Anterior cingulate cortex (tissue), 58 donors: Measurements from ENCODE around the gene ORM1.
"Not testable (repeated sequence)": the region's sequence is repeated elsewhere in the genome, so short reads cannot be mapped to it uniquely, and the experiment has no call there.

Experiments
- DNase-seq, 58 donors: peaks; one replicate each; lab custom pipeline; 2025; lab: John Stamatoyannopoulos, UW

The ORM1 gene

DNA sequence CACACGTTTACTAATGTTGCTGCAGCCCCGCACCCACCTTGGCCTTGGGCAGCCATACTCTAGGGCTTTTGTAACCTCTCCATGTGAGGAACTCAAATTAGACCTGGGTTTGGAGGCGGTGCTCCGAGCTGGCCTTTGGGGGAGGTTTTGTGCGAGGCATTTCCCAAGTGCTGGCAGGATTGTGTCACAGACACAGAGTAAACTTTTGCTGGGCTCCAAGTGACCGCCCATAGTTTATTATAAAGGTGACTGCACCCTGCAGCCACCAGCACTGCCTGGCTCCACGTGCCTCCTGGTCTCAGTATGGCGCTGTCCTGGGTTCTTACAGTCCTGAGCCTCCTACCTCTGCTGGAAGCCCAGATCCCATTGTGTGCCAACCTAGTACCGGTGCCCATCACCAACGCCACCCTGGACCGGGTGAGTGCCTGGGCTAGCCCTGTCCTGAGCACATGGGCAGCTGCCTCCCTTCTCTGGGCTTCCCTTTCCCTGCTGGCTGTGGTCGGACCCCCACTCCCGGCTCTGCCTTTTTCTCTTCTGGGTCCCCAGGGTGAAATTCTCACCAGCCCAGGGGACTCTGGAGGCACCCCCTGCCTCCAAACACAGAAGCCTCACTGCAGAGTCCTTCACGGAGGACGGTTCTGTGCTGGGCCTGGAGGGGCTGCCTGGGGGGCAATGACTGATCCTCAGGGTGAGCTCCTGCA is at the start of gene ORM1:
ORM1 (plus strand) TSS at position 268 of the 701 bp plus-strand sequence; CDS start at position 304, 36 bp downstream.
- DNase-seq = not testable (repeated sequence)

DNA sequence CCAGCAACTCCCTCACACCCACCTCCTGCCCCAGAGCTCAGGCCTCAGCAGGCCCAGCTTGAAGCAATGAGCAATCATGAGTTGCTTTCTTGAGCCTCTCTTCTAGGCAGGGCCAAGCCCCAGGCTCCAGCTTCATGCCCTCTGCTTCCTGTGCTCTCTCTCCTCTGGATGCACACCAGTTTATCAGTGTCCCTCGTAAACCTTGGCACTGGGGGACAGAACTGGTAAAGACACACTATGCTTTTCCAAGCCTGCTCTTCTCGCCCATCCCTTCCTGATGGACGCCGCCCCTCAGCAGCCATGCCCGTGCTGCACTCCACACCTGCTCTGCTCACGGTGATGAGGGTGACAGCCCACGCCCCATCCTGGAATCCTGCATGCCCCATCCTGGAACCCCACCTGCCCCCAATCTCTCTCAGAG is 49.4 kb upstream of the ORM1 start:
- DNase-seq = no peak

GRCh38 chr9:114274217-114274616 is 48.7 kb upstream of the ORM1 start:
- no peak for DNase-seq

GRCh38 chr9:114275246-114276004 is 47.5 kb upstream of the ORM1 start:
- DNase-seq = no peak

GRCh38 chr9:114276908-114277821 is 45.7 kb upstream of the ORM1 start:
- no peak for DNase-seq

DNA sequence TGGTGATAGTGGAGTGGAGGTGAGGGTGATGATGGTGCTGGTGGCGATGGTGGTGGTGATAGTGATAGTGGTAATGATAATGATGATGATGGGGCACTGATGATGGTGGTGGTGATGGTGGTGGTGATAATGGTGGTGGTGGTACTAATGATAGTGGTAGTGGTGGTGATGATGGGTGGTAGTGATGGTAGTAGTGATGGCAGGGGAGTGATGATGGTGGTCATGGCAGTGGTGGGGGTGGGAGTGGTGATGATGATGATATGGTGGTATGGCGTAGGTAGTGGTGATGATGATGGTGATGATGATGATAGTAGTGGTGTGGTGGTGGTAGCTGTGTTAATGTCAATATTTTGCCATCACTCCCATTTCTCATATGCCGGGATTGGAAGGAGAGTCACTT is 44.5 kb upstream of the ORM1 start:
- DNase-seq = no peak

- DNase-seq = no peak
Observed at GRCh38 chr9:114278881-114279570, 43.9 kb upstream of the ORM1 start.

GRCh38 chr9:114279693-114280092 is 43.2 kb upstream of the ORM1 start:
- DNase-seq = no peak

DNA sequence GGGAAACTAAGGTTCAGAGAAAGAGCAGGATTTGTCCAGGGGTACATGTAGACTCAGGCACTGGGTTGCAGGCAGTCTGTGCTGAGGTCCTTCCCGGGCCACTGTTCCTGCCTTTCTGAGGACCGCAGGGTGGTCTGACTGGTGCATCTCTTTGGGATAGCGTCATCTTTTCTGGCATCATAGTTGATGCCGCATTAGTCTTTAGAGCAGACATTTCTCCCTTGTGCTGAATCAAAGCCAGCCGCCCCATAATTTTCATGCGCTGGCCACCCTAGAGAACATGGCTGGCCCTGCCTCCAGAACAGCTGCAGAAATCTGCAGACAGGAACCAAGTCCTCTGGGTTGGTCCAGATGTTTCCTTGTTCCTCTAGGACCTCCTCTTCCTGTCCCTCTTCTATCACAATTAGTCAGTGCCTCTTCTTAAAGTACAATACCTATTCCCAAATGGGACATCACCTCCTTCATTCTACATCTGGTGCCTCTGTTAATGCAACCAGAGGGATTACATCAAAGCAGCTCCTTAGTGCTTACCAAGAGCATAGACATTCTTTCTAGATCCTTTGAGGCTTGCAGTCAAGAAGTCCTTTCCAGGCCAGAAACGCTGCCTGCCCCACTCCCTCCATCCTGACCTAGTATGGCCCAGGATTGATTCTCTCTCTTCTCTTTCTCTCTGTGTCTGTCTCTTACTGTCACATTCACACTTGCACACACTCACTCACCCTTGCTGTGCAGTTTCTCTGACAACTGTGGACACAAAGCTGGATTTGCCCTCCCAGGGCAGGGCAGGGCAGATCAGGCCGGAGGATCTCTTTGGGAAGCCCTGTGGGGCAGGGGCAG is 42.0 kb upstream of the ORM1 start:
- DNase-seq = no peak

DNA sequence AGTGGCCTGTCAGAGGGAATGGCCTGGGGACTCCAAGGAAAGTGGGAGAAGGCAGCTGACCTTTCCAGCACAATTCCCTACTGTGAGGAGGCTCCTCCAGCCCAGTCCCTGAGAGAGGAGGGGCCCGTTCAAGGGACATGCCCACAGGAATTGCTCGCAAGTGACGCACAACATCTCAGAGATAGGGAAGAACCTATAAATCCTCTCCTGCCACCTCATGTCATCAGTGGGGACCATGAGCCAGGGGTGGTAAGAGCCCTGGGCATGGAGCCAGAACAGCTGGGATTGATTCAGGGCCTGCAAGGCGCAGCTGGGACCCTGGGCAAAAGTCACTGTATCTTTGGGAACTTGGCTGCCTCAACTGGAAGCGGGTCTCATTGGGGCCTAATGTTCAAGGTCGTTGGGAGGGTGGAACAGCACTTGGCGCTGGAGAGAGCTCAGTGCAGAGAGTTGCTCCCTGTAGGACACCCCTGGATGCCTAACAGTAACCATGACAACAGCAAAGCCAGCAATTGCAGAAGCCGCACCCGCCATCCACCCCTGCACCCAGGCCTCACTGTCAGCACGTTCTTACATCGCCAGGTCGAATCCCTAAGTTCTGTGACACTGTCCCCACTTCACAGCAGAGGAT is 41.3 kb upstream of the ORM1 start:
- no peak for DNase-seq

- DNase-seq = no peak
Observed at GRCh38 chr9:114282104-114282485, 40.8 kb upstream of the ORM1 start.

- no peak for DNase-seq
Observed at GRCh38 chr9:114282507-114282906, 40.4 kb upstream of the ORM1 start.

DNA sequence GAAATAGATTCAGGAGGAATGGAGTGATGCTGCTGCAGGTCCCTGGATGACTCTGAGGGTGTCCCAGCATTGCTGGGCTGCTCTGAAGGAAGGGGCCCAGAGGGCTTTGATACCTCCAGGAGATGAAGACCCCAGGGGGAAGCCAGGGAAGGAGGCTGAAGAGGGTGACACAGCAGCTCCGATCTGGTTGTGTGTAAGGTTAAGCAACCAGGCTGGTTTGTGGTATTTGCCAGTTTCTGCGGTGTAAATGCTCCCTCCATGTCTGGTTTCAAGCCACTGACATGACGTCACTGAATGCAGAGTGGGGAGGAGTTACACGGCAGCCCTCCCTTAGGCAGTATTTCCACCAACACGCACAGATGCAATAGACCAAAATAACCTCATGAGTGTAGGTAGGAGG is 40.0 kb upstream of the ORM1 start:
- peak in 9 of 58 donors; percentile 10 to 27 (median 18) for DNase-seq

DNA sequence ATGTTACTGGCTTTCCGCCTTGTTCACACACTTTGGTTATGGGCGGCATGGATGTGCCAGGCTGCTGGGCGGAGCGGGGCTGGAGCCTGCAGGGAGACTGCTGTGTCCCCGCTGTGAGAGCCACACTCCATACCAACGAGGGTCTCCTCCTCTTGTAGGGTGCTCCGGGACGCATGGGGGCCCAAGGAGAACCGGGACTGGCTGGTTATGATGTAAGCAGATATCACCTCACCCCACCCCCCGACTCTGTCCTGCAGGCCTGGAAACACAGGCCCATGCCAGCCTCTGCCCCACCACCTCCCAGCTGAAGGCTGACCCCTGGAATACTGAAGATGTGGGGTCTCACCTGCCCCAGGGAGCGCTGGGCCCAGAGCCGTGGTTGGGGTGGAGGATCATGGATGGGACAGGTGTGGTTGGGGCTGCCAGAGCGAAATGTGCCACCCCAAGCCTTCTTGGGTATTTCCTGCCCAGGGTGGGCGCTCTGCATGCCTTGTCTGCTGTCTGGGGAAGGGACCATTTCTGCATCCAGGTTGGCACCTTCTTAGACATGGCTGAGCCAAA is 39.3 kb upstream of the ORM1 start:
- DNase-seq = no peak

GRCh38 chr9:114284316-114285060 is 38.4 kb upstream of the ORM1 start:
- DNase-seq = no peak

DNA sequence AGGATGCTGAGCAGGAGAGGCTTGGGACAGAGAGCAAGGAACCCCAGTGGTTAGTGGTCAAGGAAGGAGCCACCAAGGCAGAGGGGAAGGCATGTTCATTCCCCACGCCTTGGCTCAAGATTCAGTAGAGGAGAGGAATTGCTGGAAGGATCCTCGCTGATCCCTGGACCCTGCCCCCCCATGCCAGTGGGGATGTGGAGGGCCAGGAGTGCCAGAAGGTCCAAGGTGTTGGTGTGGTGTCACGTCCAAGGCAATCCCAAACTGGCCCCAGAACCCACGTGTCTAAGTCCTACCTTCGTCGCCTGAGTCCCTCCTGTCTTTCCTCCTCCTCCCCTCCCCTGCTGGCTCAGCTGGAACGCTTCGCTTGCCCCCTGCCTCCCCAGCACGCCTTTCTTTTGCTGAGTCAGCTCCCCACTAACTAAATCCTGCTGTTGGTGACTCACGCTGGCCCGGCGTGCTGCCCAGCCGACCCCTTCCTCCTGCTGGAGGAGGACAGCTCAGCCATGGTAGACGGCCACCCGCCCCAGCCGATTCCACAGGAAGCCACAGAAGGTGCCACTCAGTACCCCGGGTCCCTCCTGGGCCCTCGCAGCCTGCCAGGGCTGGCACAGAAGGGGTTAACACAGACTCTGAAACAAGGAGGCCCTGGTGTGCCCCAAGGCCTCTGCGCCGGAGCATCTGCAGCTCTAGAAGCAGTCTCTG is 37.6 kb upstream of the ORM1 start:
- no peak for DNase-seq

DNA sequence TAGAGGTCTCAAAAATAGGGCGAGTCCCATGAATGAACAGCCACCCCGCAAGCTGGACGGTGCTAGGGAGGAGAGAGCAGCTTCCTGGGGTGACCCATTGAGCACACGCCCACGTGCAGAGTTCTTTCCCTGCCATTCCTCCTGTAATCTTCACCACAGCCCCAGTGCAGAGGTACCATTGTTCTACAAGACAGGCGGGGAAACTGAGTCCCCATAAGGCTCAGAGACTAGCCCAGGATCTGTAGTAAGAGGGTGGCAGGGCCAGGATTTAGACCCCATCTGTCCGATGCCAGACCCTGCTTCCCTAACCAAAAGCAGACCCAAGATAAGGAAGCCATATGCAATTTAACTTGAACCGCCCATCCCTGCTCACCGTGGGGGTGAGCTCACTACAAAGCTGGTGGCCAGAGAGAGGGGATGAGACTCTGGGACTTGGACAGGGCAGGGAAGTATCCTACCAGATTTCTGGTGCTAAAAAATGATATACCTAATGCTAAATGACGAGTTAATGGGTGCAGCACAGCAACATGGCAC is 36.7 kb upstream of the ORM1 start:
- no peak for DNase-seq
